Endodermal cell (in vitro differentiated cells): ENCODE results near the gene MAP6D1. TPM values are rescaled to one million over a fixed set of nuclear protein-coding genes. Genes with fewer than 3 reads are reported as not detected.

Experiments used
- DNase-seq: peaks from one replicate; pipeline ENCODE4 v3.0.0-alpha.2; 2017
- H3K27ac ChIP-seq: 2 replicates; pipeline ENCODE4 v1.5.1; 2013; ENCODE audit warnings: mild to moderate bottlenecking, low read depth, low read length, moderate library complexity
- H3K27me3 ChIP-seq: 2 replicates; pipeline ENCODE4 v1.6.1; 2013; ENCODE audit warnings: mild to moderate bottlenecking, low read length, moderate library complexity; ENCODE audit not compliant: insufficient read depth, control insufficient read depth, poor library complexity, severe bottlenecking
- H3K36me3 ChIP-seq: 2 replicates; pipeline ENCODE4 v1.7.0; 2013; ENCODE audit warnings: mild to moderate bottlenecking, low read length, moderate library complexity; ENCODE audit not compliant: control insufficient read depth, insufficient read depth
- H3K4me1 ChIP-seq: one replicate; pipeline ENCODE4 v1.7.0; 2013; ENCODE audit warnings: low read length; ENCODE audit not compliant: control insufficient read depth, insufficient read depth
- H3K4me3 ChIP-seq: 2 replicates; pipeline ENCODE4 v1.5.1; 2013; ENCODE audit warnings: mild to moderate bottlenecking, low read length, moderate library complexity
- H3K9ac ChIP-seq: 2 replicates; pipeline ENCODE4 v1.6.1; 2013; ENCODE audit warnings: mild to moderate bottlenecking, low read length, moderate library complexity; ENCODE audit not compliant: poor library complexity, severe bottlenecking; ENCODE audit errors: extremely low read depth
- H3K9me3 ChIP-seq: 2 replicates; pipeline ENCODE4 v1.6.1; 2013; ENCODE audit warnings: mild to moderate bottlenecking, low read length, moderate library complexity; ENCODE audit not compliant: control insufficient read depth
- H3K27ac Mint-ChIP-seq: 2 replicates; pipeline ENCODE4 v1.8.0; 2020; ENCODE audit warnings: mixed read lengths
- H3K27me3 Mint-ChIP-seq: 2 replicates; pipeline ENCODE4 v1.8.0; 2021; ENCODE audit warnings: mild to moderate bottlenecking, mixed read lengths; ENCODE audit not compliant: insufficient read depth
- H3K36me3 Mint-ChIP-seq: 2 replicates; pipeline ENCODE4 v1.8.0; 2020; ENCODE audit warnings: low read depth, mixed read lengths
- H3K4me1 Mint-ChIP-seq: 2 replicates; pipeline ENCODE4 v1.8.0; 2020; ENCODE audit warnings: mixed read lengths
- H3K4me3 Mint-ChIP-seq: 2 replicates; pipeline ENCODE4 v1.8.0; 2020; ENCODE audit warnings: mild to moderate bottlenecking, moderate library complexity, mixed read lengths
- H3K9me3 Mint-ChIP-seq: 2 replicates; pipeline ENCODE4 v1.8.0; 2020; ENCODE audit warnings: mild to moderate bottlenecking, mixed read lengths
- WGBS, 2 experiments: methylation state at CpG; one replicate each; pipeline versions ENCODE4 v1.1.5 to v1.1.7; 2013; ENCODE audit warnings: missing lambda C conversion rate in 2 of 2, mixed read lengths in 1 of 2; ENCODE audit not compliant: insufficient coverage in 1 of 2, insufficient read length in 1 of 2; 5-methylcytosine and 5-hydroxymethylcytosine counted together
- total RNA-seq, 2 donors: library from RNA; stranded (reverse); fragmentation: NEBNext Ultra II Directional in 1 of 2; extraction: Animal tissue kit (Norgen Biotek cat#: 25700) in 1 of 2; gene quantifications; 2 replicates in 1 of 2; 3 replicates in 1 of 2; pipeline ENCODE4 v1.2.1, GENCODE V29; 2021
- TF ChIP-seq, protein P1 (sequence below): fragments of 200-600 bp; sonication (generic); conservative IDR thresholded peaks from 2 replicates; pipeline ENCODE4 v1.5.0; 2021; ENCODE audit warnings: antibody characterized with exemption, mild to moderate bottlenecking

Gene MAP6D1
- total RNA-seq, 2 donors from 2014 or later = 4.0 to 4.8 TPM

DNA sequence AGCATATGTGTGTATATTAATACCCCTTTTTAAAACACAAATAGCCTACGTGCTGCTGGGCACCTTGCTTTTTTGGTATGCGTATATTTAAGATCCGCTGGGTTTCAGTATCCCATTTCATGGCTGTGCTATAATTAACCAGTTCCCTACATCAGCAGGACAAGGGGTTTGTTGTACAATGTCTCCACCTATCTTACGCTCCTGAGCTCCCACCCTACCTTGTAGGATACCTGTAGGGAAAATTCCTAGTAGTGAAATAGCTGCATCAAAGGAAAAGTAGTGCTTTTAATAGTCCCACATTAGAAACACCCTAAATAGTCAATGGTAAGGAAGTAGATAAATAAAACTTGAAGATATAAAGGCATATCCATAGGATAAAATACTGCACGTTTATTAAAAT, 1.4 kb downstream of the MAP6D1 start:
- H3K9me3 ChIP-seq = no peaks in the 10 kb centered on the region
- H3K9ac ChIP-seq = no peak overlapping the region

DNA sequence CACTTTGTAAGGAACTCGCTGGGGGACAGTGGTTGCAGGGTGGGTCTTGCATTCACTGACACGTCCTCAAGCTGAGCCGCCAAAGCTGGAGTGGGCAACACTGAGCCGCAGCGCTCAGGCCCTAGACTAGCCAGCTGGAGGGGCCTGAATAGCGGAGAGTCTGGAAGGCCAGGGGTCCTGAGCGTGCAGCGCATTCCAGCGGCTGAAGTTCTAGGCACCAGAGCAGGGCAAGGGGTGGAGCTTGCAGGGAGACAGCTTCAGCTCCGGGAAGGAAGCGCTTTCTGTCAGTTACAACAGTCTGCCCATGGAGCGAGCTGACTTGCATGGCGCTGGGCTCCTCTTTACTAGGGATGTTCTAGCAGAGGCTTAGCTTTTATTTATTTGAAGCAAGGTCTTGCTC, 2.7 kb downstream of the MAP6D1 start:
- Histone ChIP-seq H3K4me3 (no peak overlapping the region), H3K4me1 (no peaks in the 10 kb centered on the region), H3K27me3 (peaks cover 6% of the 10 kb centered on the region), H3K27ac (peak overlapping the region; percentile 8), H3K9me3 (no peaks in the 10 kb centered on the region), H3K36me3 (peaks cover 4% of the 10 kb centered on the region), H3K9ac (no peak overlapping the region)
- TF ChIP-seq, protein P1, sequence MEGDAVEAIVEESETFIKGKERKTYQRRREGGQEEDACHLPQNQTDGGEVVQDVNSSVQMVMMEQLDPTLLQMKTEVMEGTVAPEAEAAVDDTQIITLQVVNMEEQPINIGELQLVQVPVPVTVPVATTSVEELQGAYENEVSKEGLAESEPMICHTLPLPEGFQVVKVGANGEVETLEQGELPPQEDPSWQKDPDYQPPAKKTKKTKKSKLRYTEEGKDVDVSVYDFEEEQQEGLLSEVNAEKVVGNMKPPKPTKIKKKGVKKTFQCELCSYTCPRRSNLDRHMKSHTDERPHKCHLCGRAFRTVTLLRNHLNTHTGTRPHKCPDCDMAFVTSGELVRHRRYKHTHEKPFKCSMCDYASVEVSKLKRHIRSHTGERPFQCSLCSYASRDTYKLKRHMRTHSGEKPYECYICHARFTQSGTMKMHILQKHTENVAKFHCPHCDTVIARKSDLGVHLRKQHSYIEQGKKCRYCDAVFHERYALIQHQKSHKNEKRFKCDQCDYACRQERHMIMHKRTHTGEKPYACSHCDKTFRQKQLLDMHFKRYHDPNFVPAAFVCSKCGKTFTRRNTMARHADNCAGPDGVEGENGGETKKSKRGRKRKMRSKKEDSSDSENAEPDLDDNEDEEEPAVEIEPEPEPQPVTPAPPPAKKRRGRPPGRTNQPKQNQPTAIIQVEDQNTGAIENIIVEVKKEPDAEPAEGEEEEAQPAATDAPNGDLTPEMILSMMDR = no peak
- Mint-ChIP-seq H3K9me3 (no peaks in the 10 kb centered on the region), H3K4me3 (no peak overlapping the region), H3K36me3 (peaks cover 9% of the 10 kb centered on the region), H3K4me1 (peaks cover 7% of the 10 kb centered on the region), H3K27me3 (peaks cover 12% of the 10 kb centered on the region), H3K27ac (no peak overlapping the region)
- 75 to 82% methylated on average over 2 to 13 of the region's 13 CpGs for WGBS, 2 experiments
- DNase-seq = peak; percentile 70

More for the DNA sequence above, 1.4 kb downstream of the MAP6D1 start:
- H3K27me3 ChIP-seq = peaks cover 6% of the 10 kb centered on the region
- Mint-ChIP-seq H3K4me3 (peak overlapping the region; percentile 59), H3K36me3 (peaks cover 17% of the 10 kb centered on the region), H3K4me1 (peaks cover 7% of the 10 kb centered on the region), H3K27me3 (peaks cover 12% of the 10 kb centered on the region), H3K9me3 (no peaks in the 10 kb centered on the region), H3K27ac (no peak overlapping the region)
- peaks cover 13% of the 10 kb centered on the region for H3K36me3 ChIP-seq
- TF ChIP-seq, protein P1 = peak; percentile 32
- no peak overlapping the region for H3K27ac ChIP-seq
- H3K4me3 ChIP-seq = peak overlapping the region; percentile 78
- no peak for DNase-seq
- H3K4me1 ChIP-seq = no peaks in the 10 kb centered on the region
- 75 to 80% methylated on average over 3 to 4 of the region's 5 CpGs for WGBS, 2 experiments

DNA sequence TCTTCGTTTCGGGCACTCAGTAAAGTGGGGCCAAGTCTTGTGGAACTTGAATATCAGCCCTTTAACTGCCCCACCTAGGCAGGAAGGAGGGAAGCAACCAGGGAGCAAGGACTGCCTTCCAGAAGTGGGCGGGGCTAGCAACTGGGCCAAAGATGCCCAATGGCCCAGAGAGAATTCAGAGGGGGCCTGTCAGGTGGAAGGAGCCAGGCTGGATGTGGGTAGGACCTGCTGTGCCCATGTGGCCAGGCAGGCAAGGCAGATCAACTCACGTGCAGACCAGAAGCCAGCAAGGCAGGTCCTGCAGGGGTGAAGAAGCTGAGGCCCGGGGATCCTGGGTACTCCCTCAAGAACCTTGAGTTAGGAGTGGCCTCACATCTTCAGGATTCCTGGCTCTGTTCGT, 5.5 kb downstream of the MAP6D1 start:
- Histone ChIP-seq H3K9ac (no peak overlapping the region), H3K27me3 (peaks cover 6% of the 10 kb centered on the region), H3K4me3 (no peak overlapping the region), H3K9me3 (no peaks in the 10 kb centered on the region), H3K27ac (no peak overlapping the region), H3K4me1 (no peaks in the 10 kb centered on the region), H3K36me3 (peaks cover 24% of the 10 kb centered on the region)
- Mint-ChIP-seq H3K4me3 (no peak overlapping the region), H3K9me3 (no peaks in the 10 kb centered on the region), H3K27me3 (peaks cover 12% of the 10 kb centered on the region), H3K4me1 (peaks cover 7% of the 10 kb centered on the region), H3K36me3 (peaks cover 29% of the 10 kb centered on the region), H3K27ac (no peak overlapping the region)
- WGBS, 2 experiments = 90 to 94% methylated on average over 4 to 6 of the region's 6 CpGs
- DNase-seq = peak; percentile 52
- TF ChIP-seq, protein P1 = no peak
